GM18951 (cell line): ENCODE measurements around the gene GPR61.

Source experiments
- POLR2A ChIP-seq: IDR thresholded peaks from 4 replicates; pipeline ENCODE4 v1.6.1; 2011; ENCODE audit warnings: mild to moderate bottlenecking; ENCODE audit not compliant: insufficient read length, insufficient read depth; ENCODE audit errors: extremely low read depth
- in situ Hi-C: fragments of 300-500 bp; cut with MboI; formaldehyde crosslinking; loops from one replicate; pipeline ENCODE4 v1.12.0; 2022; ENCODE audit warnings: low sequenced_read_pairs, mixed read lengths, inconsistent platforms; ENCODE audit not compliant: unreplicated experiment

The GPR61 gene

DNA sequence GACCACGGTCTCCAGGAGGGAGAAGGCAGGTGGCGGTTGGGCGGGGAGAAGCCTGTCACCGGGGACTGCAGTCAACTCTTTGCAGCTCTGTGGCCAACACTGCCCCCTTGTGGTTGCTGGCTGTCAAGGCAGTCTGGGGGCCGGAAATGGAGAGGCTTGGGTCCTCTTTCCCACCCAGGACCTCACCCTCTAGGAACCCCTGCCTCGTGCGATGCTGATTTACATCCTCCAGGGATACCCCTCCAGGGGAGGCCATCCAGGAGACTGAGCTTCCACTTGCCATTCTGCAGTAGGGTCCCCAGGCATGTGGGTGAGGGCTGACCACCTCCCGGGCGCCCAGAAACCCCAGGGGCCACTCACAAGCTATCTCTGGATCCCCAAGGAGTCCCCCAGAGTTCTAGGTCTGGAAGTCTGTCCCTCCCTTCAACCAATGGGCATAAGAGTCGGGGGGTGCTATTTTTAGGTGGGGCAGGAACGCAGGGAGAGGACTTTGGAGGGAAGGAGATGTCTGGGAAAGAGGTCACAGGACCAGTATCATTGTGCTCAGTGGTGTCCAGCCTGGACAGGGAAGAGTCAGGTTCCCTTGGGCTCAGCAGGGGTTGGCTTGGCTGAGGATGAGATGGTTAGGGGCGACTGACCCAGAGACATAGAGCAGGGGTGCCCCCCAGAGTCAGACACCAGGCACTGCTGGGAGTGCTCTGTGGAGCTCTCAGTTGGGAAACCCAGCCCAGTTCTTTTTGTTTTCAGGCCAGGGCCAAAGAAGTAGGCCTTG, 7.1 kb upstream of the GPR61 start:
- no peak for TF ChIP-seq POLR2A
- in situ Hi-C loops, result loop anchor here (5.0 to 10.0 kb wide), 2 partner anchors 35 to 268 kb away; no protein-coding TSS in a partner anchor

DNA sequence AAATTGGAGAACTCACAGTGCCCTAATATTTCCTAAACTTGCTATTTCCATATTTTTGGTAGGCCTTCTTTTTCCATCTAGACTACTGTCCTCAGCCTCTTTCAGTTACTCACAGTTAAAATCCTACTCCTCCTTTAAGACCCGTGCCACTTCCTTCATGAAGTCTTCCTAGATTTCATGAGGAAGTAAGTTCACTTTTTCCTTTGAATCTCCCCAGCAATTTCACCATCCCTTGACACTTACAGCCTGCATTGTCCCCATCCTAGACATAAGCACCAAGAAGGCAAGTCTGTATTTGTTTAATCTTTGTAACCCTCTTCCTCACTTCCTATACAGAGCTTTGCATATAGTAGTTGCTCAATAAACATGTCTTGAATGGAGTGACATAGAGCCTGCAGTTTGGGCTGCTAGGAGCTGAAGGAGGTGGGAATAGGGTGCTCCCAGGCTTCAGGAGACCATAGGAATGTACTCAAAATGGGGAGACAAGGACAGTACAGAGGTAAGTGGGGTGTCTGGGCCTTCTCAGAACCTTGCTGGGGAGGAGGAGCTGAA, 5.3 kb upstream of the GPR61 start:
- in situ Hi-C loops, result loop anchor here (5.0 to 10.0 kb wide), 2 partner anchors 37 to 270 kb away; no protein-coding TSS in a partner anchor
- no peak for TF ChIP-seq POLR2A

DNA sequence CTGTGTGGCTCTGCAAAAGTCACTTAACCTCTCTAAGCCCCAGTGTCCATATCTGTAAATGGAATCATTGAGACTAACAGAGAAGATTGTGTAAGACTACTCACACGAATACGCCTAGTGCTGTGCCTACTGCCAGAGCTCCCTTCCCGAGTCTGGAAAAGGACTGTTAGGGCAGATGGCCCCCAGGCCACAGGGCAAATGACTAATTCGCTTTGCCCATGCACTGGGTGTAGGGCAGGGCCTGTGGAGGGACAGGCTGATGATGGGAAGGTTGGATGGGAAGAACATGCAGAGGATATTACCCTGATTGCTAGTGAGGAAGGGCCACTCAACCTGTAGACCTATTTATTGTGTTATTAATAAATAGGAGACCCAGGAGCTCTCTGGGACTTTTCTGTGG, 4.2 kb upstream of the GPR61 start:
- in situ Hi-C loops, result loop anchor here (10.0 kb wide), 1 partner anchor 271 kb away; no protein-coding TSS in a partner anchor

DNA sequence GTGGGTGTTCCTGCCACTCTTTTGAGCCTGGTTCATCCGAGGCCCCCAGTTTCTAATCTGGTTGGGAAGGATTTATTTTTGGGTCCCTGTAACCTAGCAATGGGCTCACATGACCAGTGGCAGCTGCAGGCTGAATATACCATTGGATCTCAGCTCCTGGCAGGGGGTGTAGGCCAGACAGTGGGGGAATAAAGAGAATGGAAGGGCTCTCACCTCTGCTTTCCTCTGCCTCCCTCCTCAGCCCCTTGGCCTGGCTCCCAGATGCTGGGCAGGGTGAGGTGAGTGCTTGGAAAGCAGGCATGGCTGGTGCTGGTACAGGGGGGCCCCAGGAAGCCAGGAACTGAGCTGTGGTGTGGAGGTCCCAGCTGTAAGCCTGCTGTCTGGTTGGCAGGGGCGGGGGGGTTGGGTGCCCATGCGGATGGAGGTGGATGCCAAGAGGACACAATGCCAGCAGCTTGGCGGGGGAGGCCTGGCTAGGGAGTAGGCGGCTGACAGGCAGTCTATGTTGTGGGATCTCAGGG, 3.6 kb upstream of the GPR61 start:
- in situ Hi-C loops, result loop anchor here (10.0 kb wide), 1 partner anchor 271 kb away; no protein-coding TSS in a partner anchor
- TF ChIP-seq POLR2A, result no peak

More for the DNA sequence above, 4.2 kb upstream of the GPR61 start:
- TF ChIP-seq POLR2A, result no peak

DNA sequence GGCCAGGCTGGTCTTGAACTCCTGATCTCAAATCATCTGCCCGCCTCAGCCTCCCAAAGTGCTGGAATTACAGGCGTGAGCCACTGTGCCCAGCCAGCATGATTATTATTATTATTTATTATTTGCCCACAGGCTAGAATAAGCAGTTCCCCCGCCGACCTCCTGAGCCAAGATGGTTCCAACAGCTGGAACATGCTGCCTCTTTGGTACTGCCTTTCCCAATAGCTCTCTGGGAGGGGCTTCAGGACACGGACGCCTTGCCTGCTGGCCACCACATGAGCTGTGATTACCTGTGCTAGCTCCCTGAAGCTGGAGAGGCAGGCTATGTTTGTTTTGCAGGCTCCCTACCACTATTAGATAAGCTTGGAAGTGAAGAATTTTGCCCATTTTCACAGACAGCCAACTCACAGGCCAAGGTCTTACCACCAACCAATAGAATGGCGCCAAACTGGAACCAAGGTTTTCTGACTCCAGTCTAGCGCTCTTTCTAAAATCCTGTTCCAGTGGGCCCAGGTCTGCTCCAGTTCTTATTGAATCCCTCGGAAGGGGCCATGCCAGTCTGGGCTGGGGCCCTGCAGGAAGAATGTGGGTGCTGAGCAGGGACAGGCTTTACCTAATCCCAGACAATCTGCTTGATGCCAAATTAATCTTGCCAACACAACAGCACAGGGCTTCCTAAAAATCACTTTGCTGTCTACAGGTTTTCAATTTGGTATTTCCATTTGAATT, 2.1 kb upstream of the GPR61 start:
- in situ Hi-C loops, result loop anchor here (10.0 kb wide), 1 partner anchor 273 kb away; no protein-coding TSS in a partner anchor
- no peak for TF ChIP-seq POLR2A

DNA sequence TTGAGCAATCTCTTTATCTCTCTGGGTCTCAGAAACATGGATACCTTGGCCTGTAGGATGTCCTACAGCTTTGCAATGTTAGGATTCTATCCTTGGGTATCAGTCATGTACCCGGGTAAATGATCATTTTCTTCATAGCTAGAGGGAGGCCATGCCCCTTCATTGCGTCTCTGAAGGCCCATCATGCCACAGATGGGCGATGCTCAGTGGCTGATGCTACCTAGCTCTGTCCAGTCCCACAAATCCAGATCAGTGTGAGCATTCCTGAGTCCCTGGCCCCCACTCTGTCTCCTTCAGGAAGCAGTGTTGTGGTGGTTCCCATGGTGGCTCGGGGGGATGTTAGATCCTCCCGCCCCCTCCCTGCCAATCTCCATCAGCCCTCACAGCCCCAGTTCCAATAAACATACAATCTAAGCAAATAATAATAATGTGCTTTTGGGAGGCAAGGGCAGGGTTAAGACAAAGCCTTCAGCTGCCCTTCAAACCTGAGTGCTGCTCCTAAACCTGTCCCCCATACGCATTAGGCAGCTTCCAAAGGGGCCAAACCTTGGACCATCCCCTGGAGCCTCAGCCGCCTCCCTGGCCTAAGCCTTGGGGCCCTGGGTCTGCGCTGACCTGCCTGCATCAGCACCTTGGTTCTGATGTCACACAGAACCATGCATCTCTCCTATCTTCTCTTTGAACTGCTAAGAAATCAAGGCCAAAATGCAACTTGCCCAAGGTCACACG, 681 bp upstream of the GPR61 start:
- no peak for TF ChIP-seq POLR2A
- in situ Hi-C loops, result loop anchor here (10.0 kb wide), 1 partner anchor 274 kb away; no protein-coding TSS in a partner anchor

DNA sequence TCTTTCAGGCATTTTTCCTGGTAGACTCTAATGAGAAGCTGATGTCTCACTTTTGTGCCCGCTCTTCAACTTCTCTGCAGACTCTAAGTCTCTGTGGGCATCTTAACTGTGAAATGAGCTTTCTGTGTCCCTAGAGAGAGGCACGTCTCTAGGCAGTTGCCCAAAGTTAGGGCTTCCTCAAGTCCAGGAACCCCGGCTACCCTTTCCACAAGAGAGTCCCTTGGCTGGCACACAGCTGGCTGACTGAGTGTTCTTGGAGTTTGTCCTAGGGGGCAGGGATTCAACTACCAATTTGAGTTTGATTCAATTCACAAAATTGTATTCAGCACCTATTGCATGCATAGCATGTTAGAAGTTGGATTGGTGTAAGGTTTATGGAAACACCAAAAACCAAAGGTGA, 1.4 kb downstream of the GPR61 start:
- in situ Hi-C loops, result loop anchor here (5.0 to 10.0 kb wide), 2 partner anchors 101 to 444 kb away; partner anchors contain the start of gene AHCYL1

DNA sequence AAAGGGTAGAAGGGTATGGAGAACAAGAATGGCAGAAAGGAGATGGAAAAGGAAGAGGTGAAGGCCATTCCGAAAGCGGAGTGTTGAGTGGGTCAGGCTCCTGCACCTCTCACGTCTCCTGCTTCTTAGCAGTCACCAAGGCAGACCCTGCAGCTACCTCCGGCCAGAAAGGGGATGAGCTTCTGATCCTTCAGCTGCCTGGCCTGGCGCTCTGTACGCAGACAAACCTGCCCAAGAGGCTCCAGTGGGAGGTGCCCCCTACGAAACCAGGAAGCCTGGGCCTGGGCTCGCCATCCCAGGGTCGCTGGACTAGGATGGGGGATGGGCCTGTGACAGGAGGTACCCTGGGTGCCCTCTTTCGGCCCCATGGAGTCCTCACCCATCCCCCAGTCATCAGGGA, 3.0 kb downstream of the GPR61 start:
- in situ Hi-C loops, result loop anchor here (5.0 to 10.0 kb wide), 2 partner anchors 100 to 442 kb away; partner anchors contain the start of gene AHCYL1
- TF ChIP-seq POLR2A, result no peak

More for the DNA sequence above, 1.4 kb downstream of the GPR61 start:
- no peak for TF ChIP-seq POLR2A

DNA sequence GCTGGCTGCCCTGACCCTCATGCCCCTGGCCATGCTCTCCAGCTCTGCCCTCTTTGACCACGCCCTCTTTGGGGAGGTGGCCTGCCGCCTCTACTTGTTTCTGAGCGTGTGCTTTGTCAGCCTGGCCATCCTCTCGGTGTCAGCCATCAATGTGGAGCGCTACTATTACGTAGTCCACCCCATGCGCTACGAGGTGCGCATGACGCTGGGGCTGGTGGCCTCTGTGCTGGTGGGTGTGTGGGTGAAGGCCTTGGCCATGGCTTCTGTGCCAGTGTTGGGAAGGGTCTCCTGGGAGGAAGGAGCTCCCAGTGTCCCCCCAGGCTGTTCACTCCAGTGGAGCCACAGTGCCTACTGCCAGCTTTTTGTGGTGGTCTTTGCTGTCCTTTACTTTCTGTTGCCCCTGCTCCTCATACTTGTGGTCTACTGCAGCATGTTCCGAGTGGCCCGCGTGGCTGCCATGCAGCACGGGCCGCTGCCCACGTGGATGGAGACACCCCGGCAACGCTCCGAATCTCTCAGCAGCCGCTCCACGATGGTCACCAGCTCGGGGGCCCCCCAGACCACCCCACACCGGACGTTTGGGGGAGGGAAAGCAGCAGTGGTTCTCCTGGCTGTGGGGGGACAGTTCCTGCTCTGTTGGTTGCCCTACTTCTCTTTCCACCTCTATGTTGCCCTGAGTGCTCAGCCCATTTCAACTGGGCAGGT, 3.8 kb downstream of the GPR61 start:
- no peak for TF ChIP-seq POLR2A
- in situ Hi-C loops, result loop anchor here (5.0 to 10.0 kb wide), 2 partner anchors 99 to 441 kb away; partner anchors contain the start of gene AHCYL1

DNA sequence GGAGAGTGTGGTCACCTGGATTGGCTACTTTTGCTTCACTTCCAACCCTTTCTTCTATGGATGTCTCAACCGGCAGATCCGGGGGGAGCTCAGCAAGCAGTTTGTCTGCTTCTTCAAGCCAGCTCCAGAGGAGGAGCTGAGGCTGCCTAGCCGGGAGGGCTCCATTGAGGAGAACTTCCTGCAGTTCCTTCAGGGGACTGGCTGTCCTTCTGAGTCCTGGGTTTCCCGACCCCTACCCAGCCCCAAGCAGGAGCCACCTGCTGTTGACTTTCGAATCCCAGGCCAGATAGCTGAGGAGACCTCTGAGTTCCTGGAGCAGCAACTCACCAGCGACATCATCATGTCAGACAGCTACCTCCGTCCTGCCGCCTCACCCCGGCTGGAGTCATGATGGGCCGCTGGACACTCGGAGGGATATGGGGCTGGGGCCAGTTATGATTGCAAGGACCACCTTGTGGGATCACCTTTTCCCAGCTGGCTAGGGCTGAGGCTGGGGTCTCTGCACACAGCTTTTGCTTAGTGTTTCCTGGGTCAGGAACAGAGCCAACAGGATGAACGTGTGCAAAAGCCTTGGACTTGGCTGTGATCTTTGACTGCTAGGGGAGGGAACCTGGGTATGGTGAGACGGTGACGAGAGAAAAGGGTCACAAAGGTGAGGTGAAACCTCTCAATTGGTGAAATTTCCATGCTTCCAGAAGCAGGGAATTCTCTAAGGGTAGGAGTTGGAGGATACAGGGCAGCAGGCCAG, 4.5 kb downstream of the GPR61 start:
- no peak for TF ChIP-seq POLR2A
- in situ Hi-C loops, result loop anchor here (5.0 to 10.0 kb wide), 2 partner anchors 98 to 441 kb away; partner anchors contain the start of gene AHCYL1
